HepG2 (cell line): ENCODE results near the gene TEX19. TPM values are rescaled to one million over a fixed set of nuclear protein-coding genes. Genes with fewer than 3 reads are reported as not detected.
A peak's percentile ranks its signal among the peaks of the same experiment; 100 is the strongest.

Experiments
- ARID5B ChIP-seq: IDR thresholded peaks from 2 replicates; pipeline ENCODE4 v1.4.0; 2020; ENCODE audit warnings: mild to moderate bottlenecking, missing genetic modification reagents
- CREB3 ChIP-seq: sonication (generic); formaldehyde crosslinking; IDR thresholded peaks from 2 replicates; pipeline ENCODE4 v1.5.0; 2020; ENCODE audit warnings: missing genetic modification reagents
- GLI4 ChIP-seq: sonication (generic); formaldehyde crosslinking; IDR thresholded peaks from 2 replicates; pipeline ENCODE4 v1.5.1; 2020; ENCODE audit warnings: missing genetic modification reagents, mild to moderate bottlenecking, moderate library complexity, borderline replicate concordance
- GPN1 ChIP-seq: sonication (generic); formaldehyde crosslinking; IDR thresholded peaks from 2 replicates; pipeline ENCODE4 v1.5.1; 2020; ENCODE audit warnings: missing genetic modification reagents, borderline replicate concordance
- KAT7 ChIP-seq: IDR thresholded peaks from 2 replicates; pipeline ENCODE4 v1.6.1; 2018; ENCODE audit warnings: borderline replicate concordance, missing compliant biosample characterization
- MAFF ChIP-seq: IDR thresholded peaks from 2 replicates; pipeline ENCODE4 v1.6.1; 2011; ENCODE audit warnings: low read depth, low read length, improper control_type of control experiment
- MTF1 ChIP-seq: sonication (generic); formaldehyde crosslinking; IDR thresholded peaks from 2 replicates; pipeline ENCODE4 v1.5.0; 2020; ENCODE audit warnings: missing genetic modification reagents
- NR3C1 ChIP-seq: sonication (generic); formaldehyde crosslinking; IDR thresholded peaks from 2 replicates; pipeline ENCODE4 v1.4.0; 2020; ENCODE audit warnings: missing genetic modification reagents
- PATZ1 ChIP-seq: sonication (generic); formaldehyde crosslinking; IDR thresholded peaks from 2 replicates; pipeline ENCODE4 v1.4.0; 2020; ENCODE audit warnings: missing genetic modification reagents
- RAD21 ChIP-seq: fragments of 450-650 bp; formaldehyde crosslinking; IDR thresholded peaks from 2 replicates; pipeline ENCODE4 v1.5.0; 2020; ENCODE audit warnings: mild to moderate bottlenecking
- RNF2 ChIP-seq: fragments of 450-650 bp; conservative IDR thresholded peaks from 2 replicates; pipeline ENCODE4 v1.6.1; 2016; ENCODE audit warnings: low read depth
- SMAD3 ChIP-seq: sonication (generic); formaldehyde crosslinking; IDR thresholded peaks from 2 replicates; pipeline ENCODE4 v1.4.0; 2020; ENCODE audit warnings: missing genetic modification reagents
- SMAD9 ChIP-seq: sonication (generic); formaldehyde crosslinking; IDR thresholded peaks from 2 replicates; pipeline ENCODE4 v1.5.1; 2020; ENCODE audit warnings: mild to moderate bottlenecking, missing genetic modification reagents
- SMARCE1 ChIP-seq: fragments of 450-650 bp; IDR thresholded peaks from 2 replicates; pipeline ENCODE4 v1.6.1; 2017; ENCODE audit warnings: borderline replicate concordance
- TBX2 ChIP-seq: sonication (generic); formaldehyde crosslinking; IDR thresholded peaks from 2 replicates; pipeline ENCODE4 v1.5.0; 2020; ENCODE audit warnings: missing genetic modification reagents, mild to moderate bottlenecking, borderline replicate concordance
- ZBTB20 ChIP-seq: sonication (generic); formaldehyde crosslinking; IDR thresholded peaks from 2 replicates; pipeline ENCODE4 v1.8.1; 2023; ENCODE audit warnings: missing genetic modification reagents, low read depth, mild to moderate bottlenecking, borderline replicate concordance
- ZBTB26 ChIP-seq: IDR thresholded peaks from 2 replicates; pipeline ENCODE4 v1.6.1; 2016; ENCODE audit warnings: missing compliant biosample characterization, missing genetic modification reagents, borderline replicate concordance
- ZNF44 ChIP-seq: sonication (generic); formaldehyde crosslinking; IDR thresholded peaks from 2 replicates; pipeline ENCODE4 v1.5.1; 2020; ENCODE audit warnings: mild to moderate bottlenecking, missing genetic modification reagents
- ZNF496 ChIP-seq: sonication (generic); formaldehyde crosslinking; IDR thresholded peaks from 2 replicates; pipeline ENCODE4 v1.8.1; 2023; ENCODE audit warnings: mild to moderate bottlenecking, moderate library complexity, missing genetic modification reagents; ENCODE audit not compliant: insufficient replicate concordance
- ZNF570 ChIP-seq: sonication (generic); formaldehyde crosslinking; IDR thresholded peaks from 2 replicates; pipeline ENCODE4 v1.4.0; 2020; ENCODE audit warnings: mild to moderate bottlenecking, missing genetic modification reagents, borderline replicate concordance
- ZNF839 ChIP-seq: sonication (generic); formaldehyde crosslinking; IDR thresholded peaks from 2 replicates; pipeline ENCODE4 v1.4.0; 2020; ENCODE audit warnings: missing genetic modification reagents, mild to moderate bottlenecking, borderline replicate concordance
- polyA plus RNA-seq, 8 experiments: library from polyadenylated mRNA; depleted of rRNA in 3 of 8; stranded (reverse) in 7 of 8; unstranded in 1 of 8; fragments of >200 nt; fragmentation: Illumina TruSeq in 4 of 8; extraction: Trizol in 4 of 8; gene quantifications; 2 replicates each; pipeline versions ENCODE4 v1.2.1 to v1.2.3, GENCODE V29; 2011 to 2016; ENCODE audit warnings: low read depth in 4 of 8, missing spikeins in 1 of 8, mixed read lengths in 1 of 8; ENCODE audit not compliant: insufficient read depth in 1 of 8
- total RNA-seq, 5 experiments: library from RNA; depleted of rRNA; stranded (reverse); fragments of >200 nt; fragmentation: Illumina TruSeq; extraction: Trizol; gene quantifications; 2 replicates each; pipeline ENCODE4 v1.2.3, GENCODE V29; 2016; ENCODE audit warnings: low read depth in 1 of 5

The TEX19 gene
- total and polyA plus RNA-seq, 2 of the 13 experiments (the other 11 are each of a cell fraction or from before 2014, with no cell fraction given) = 1.3 to 6.0 TPM

- TF ChIP-seq ARID5B (CRISPR knock-in tag) (peak; percentile 73), CREB3 (0 out of 2 replicates have a peak, but pooled peaks have one; percentile 43), ZNF839 (CRISPR knock-in tag) (0 out of 2 replicates have a peak, but pooled peaks have one; percentile 15), MTF1 (CRISPR knock-in tag) (no peak), ZNF44 (0 out of 2 replicates have a peak, but pooled peaks have one; percentile 64), MAFF (0 out of 2 replicates have a peak, but pooled peaks have one; percentile 4), ZNF570 (CRISPR knock-in tag) (0 out of 2 replicates have a peak, but pooled peaks have one; percentile 49), SMAD3 (CRISPR knock-in tag) (no peak; the same call in 1 of the 2 replicates), RNF2 (no peak), RAD21 (CRISPR knock-in tag) (no peak; the same call in 1 of the 2 replicates), ZBTB26 (no peak), NR3C1 (CRISPR knock-in tag) (no peak), GLI4 (CRISPR knock-in tag) (0 out of 2 replicates have a peak, but pooled peaks have one; percentile 78), PATZ1 (peak; percentile 90), SMARCE1 (no peak), ZNF496 (CRISPR knock-in tag) (no peak), ZBTB20 (CRISPR knock-in tag) (peak; percentile 68; the same call in 1 of the 2 replicates), GPN1 (CRISPR knock-in tag) (no peak), SMAD9 (CRISPR knock-in tag) (peak; percentile 22; the same call in 1 of the 2 replicates), TBX2 (CRISPR knock-in tag) (peak; percentile 85), KAT7 (CRISPR knock-in tag) (peak; percentile 54; the same call in 1 of the 2 replicates)
Observed at GRCh38 chr17:82325286-82326180, 33.5 kb upstream of the TEX19 start (continued).
